Right lobe of liver (tissue), 6 donors: ENCODE results near the gene PSMG4. TPM values are rescaled to one million over a fixed set of nuclear protein-coding genes. Genes with fewer than 3 reads are reported as not detected.

Source experiments
- ATAC-seq, 4 donors: fragments of 200-7000 bp; cut with Tn5 transposase; one replicate each; pipeline ENCODE4 v1.9.1; 2020; ENCODE audit warnings: mild to moderate bottlenecking in 4 of 4, moderate library complexity in 4 of 4
- DNase-seq, 3 donors: peaks; one replicate each; pipeline ENCODE4 v3.0.0-alpha.2; 2020
- H3K27ac ChIP-seq, 3 donors: fragments of 200-600 bp; one replicate each; pipeline ENCODE4 v1.8.0; 2022
- H3K27me3 ChIP-seq, 2 donors: fragments of 200-600 bp; one replicate each; pipeline ENCODE4 v1.8.0; 2022
- H3K36me3 ChIP-seq, 4 donors: fragments of 200-600 bp; sonication (generic) in 1 of 4; one replicate each; pipeline versions ENCODE4 v1.5.1 to v1.8.0; 2017 to 2022; ENCODE audit warnings: control low read depth in 1 of 4
- H3K4me1 ChIP-seq, 4 donors: fragments of 200-600 bp; sonication (generic) in 1 of 4; one replicate each; pipeline versions ENCODE4 v1.5.1 to v1.8.0; 2017 to 2022; ENCODE audit warnings: control low read depth in 1 of 4
- H3K4me3 ChIP-seq, 3 donors: fragments of 200-600 bp; one replicate each; pipeline ENCODE4 v1.8.0; 2022
- H3K9me3 ChIP-seq, 4 donors: fragments of 200-600 bp; sonication (generic) in 1 of 4; one replicate each; pipeline versions ENCODE4 v1.5.1 to v1.8.0; 2017 to 2022; ENCODE audit warnings: control low read depth in 1 of 4
- CTCF ChIP-seq, 4 donors: fragments of 200-600 bp in 3 of 4; fragments of 450-650 bp in 1 of 4; IDR thresholded peaks; one replicate each; pipeline versions ENCODE4 v1.5.1 to v1.8.0; 2016 to 2022; ENCODE audit warnings: antibody characterized with exemption in 4 of 4, mild to moderate bottlenecking in 2 of 4
- POLR2A ChIP-seq: fragments of 450-650 bp; IDR thresholded peaks from one replicate; pipeline ENCODE4 v1.6.1; 2017; ENCODE audit warnings: antibody characterized with exemption, mild to moderate bottlenecking
- WGBS: methylation state at CpG from one replicate; pipeline ENCODE4 v1.1.6; 2018; ENCODE audit warnings: low coverage, low lambda C conversion rate; ENCODE audit not compliant: insufficient coverage; ENCODE audit errors: missing lambda C conversion rate; 5-methylcytosine and 5-hydroxymethylcytosine counted together
- intact Hi-C, 2 donors: fragments of 100-400 bp; cut with DNase I; formaldehyde crosslinking; loops; one replicate each; pipeline versions ENCODE4 v1.11.2 to v1.14.1; 2022
- total RNA-seq, 6 experiments: library from RNA; depleted of rRNA in 2 of 6; stranded (reverse); fragments of >200 nt in 2 of 6; fragmentation: NEBNext Ultra II Directional in 3 of 6; extraction: Animal tissue kit (Norgen Biotek cat#: 25700) in 3 of 6; gene quantifications; one replicate each; pipeline versions ENCODE4 v1.1.0 to v1.2.4, GENCODE V29; 2016 to 2023
- donor health status: DM: no; HTN: yes; CAD: no.
- donor health status: DM: no; HTN: no; CAD: no.
- donor health status: DM: no; HTN: no; CAD: no.
- donor health status: DM: no; HTN: yes; CAD: no.
- donor health status: DM: no; HTN: yes; CAD: no.

Gene PSMG4
- total RNA-seq, 6 experiments from 2014 or later = 9.4 to 15.4 (median 11.0) TPM

GRCh38 chr6:3284436-3284876 is 25.7 kb downstream of the PSMG4 start:
- 82% methylated on average over 3 of the region's 17 CpGs for WGBS
- Histone ChIP-seq H3K9me3 (no peaks in the 10 kb centered on the region), H3K27me3 (no peaks in the 10 kb centered on the region), H3K36me3 (peaks cover 0 to 16% (median 8%) of the 10 kb centered on the region in 4 donors), H3K4me1 (no peaks in the 10 kb centered on the region), H3K4me3 (no peak overlapping the region), H3K27ac (no peak overlapping the region)
- intact Hi-C loops = loop anchor here (5.0 kb wide), 2 partner anchors 443 to 448 kb away; no protein-coding TSS in a partner anchor
- no peak for TF ChIP-seq CTCF (IDR thresholded peaks at IDR 0.05)
- no peak for TF ChIP-seq POLR2A
- peak in 1 of 3 donors; percentile 48 for DNase-seq
- ATAC-seq = no peak

DNA sequence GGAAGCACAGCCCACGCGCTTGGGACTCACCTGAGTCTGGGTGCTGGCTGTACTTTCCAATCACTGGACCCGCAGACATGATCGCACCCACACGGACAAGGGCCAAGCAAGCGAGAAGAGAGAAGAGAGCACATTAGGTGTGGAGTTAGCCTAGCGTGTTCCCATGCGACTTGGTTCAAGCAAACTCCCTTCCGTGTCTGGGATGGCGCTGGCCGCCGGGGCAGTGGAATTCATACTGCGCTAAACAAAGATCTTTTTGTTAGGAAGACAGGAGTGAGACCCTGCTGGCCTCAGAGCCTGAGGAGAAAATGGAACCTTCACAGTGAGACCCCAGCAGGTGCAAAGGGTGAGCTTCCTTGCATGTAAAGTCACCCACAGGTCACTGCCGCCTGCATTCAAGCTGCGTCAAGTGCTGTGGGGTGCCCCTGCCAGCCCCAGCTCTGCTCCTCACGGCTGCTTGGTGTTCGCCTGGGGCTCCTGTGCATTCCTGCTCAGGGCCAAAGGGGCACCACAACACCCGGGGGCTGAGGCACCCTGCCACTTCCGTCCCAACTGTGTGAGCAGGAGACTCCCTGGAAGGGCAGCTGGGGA is 26.4 kb downstream of the PSMG4 start:
- ATAC-seq (no peak), DNase-seq (peak in 1 of 3 donors; percentile 37)
- Histone ChIP-seq H3K36me3 (peaks cover 0 to 16% (median 8%) of the 10 kb centered on the region in 4 donors), H3K4me1 (no peaks in the 10 kb centered on the region), H3K27me3 (no peaks in the 10 kb centered on the region), H3K4me3 (no peak overlapping the region), H3K27ac (no peak overlapping the region), H3K9me3 (no peaks in the 10 kb centered on the region)
- intact Hi-C loops = no loop called here
- 95% methylated on average over 6 of the region's 19 CpGs for WGBS
- TF ChIP-seq POLR2A = no peak
- no peak for TF ChIP-seq CTCF (IDR thresholded peaks at IDR 0.05)

- intact Hi-C loops = no loop called here
- no CpG with 5 or more reads among the region's 14 CpGs for WGBS
Observed at GRCh38 chr6:3285732-3286131, 27.0 kb downstream of the PSMG4 start.

GRCh38 chr6:3286641-3287171 is 28.0 kb downstream of the PSMG4 start:
- Histone ChIP-seq H3K9me3 (no peaks in the 10 kb centered on the region), H3K27me3 (no peaks in the 10 kb centered on the region), H3K36me3 (peaks cover 0 to 21% (median 8%) of the 10 kb centered on the region in 4 donors), H3K4me3 (no peak overlapping the region), H3K4me1 (no peaks in the 10 kb centered on the region), H3K27ac (no peak overlapping the region)
- WGBS = 81% methylated on average over 6 of the region's 24 CpGs
- ATAC-seq = no peak
- intact Hi-C loops = no loop called here
- no peak for TF ChIP-seq CTCF (IDR thresholded peaks at IDR 0.05)
- TF ChIP-seq POLR2A = no peak
- peak in 1 of 3 donors; percentile 40 for DNase-seq

More at GRCh38 chr6:3285732-3286131, 27.0 kb downstream of the PSMG4 start:
- H3K9me3 ChIP-seq = no peaks in the 10 kb centered on the region
- H3K36me3 ChIP-seq = peaks cover 0 to 21% (median 8%) of the 10 kb centered on the region in 4 donors
- no peak for ATAC-seq
- no peak overlapping the region for H3K4me3 ChIP-seq
- H3K27me3 ChIP-seq = no peaks in the 10 kb centered on the region
- no peak overlapping the region for H3K27ac ChIP-seq
- peak in 1 of 3 donors; percentile 24 for DNase-seq
- H3K4me1 ChIP-seq = no peaks in the 10 kb centered on the region
- no peak for TF ChIP-seq POLR2A
- TF ChIP-seq CTCF (IDR thresholded peaks at IDR 0.05) = no peak
